ENCODE data around the gene SUV39H1. TPM values are rescaled to one million over a fixed set of nuclear protein-coding genes. Genes with fewer than 3 reads are reported as not detected.

The SUV39H1 gene
- total RNA-seq, 1 donor from 2014 or later = 0.21 TPM

GRCh38 chrX:48695534-48695896 is 1.0 kb upstream of the SUV39H1 start:
- TF ChIP-seq CTCF (IDR thresholded peaks at IDR 0.05) = no peak
- DNase-seq (ENCODE audit: low spot score in 2 of 2) = no peak
- Histone ChIP-seq H3K36me3 (peaks cover 3 to 8% of the 10 kb centered on the region in 2 donors), H3K4me1 (no peaks in the 10 kb centered on the region), H3K27me3 (no peaks in the 10 kb centered on the region), H3K4me3 (peak overlapping the region; percentile 77 to 88), H3K27ac (peak overlapping the region; percentile 87 to 92), H3K9me3 (no peaks in the 10 kb centered on the region)
- intact Hi-C loops (cut with DNase I) = loop anchor here (10.0 kb wide), 1 partner anchor 121 kb away; the partner anchor contains the start of gene RBM3

GRCh38 chrX:48695925-48696300 is 621 bp upstream of the SUV39H1 start:
- H3K4me3 ChIP-seq = peak overlapping the region; percentile 77 to 88
- no peak for DNase-seq (ENCODE audit: low spot score in 2 of 2)
- TF ChIP-seq CTCF (IDR thresholded peaks at IDR 0.05) = no peak
- H3K36me3 ChIP-seq = peaks cover 3 to 8% of the 10 kb centered on the region in 2 donors
- no peaks in the 10 kb centered on the region for H3K4me1 ChIP-seq
- intact Hi-C loops (cut with DNase I) = loop anchor here (1.0 to 10.0 kb wide), 6 partner anchors 20 to 573 kb away; partner anchors contain the start of genes PPP1R3F and RBM3
- H3K27ac ChIP-seq = peak overlapping the region; percentile 87 to 92
- H3K9me3 ChIP-seq = no peaks in the 10 kb centered on the region
- H3K27me3 ChIP-seq = no peaks in the 10 kb centered on the region

GRCh38 chrX:48696909-48697727 is 584 bp downstream of the SUV39H1 start:
- no peak for DNase-seq (ENCODE audit: low spot score in 2 of 2)
- intact Hi-C loops (cut with DNase I) = loop anchor here (1.0 to 10.0 kb wide), 6 partner anchors 21 to 572 kb away; partner anchors contain the start of genes PPP1R3F and RBM3

GRCh38 chrX:48698306-48698705 is 1.8 kb downstream of the SUV39H1 start:
- Histone ChIP-seq H3K27me3 (no peaks in the 10 kb centered on the region), H3K36me3 (peaks cover 3 to 8% of the 10 kb centered on the region in 2 donors), H3K4me1 (no peaks in the 10 kb centered on the region), H3K9me3 (no peaks in the 10 kb centered on the region), H3K27ac (no peak overlapping the region), H3K4me3 (no peak overlapping the region)
- TF ChIP-seq CTCF (IDR thresholded peaks at IDR 0.05) = no peak
- no peak for DNase-seq (ENCODE audit: low spot score in 2 of 2)
- intact Hi-C loops (cut with DNase I) = loop anchor here (10.0 kb wide), 1 partner anchor 124 kb away; the partner anchor contains the start of gene RBM3

More at GRCh38 chrX:48696909-48697727, 584 bp downstream of the SUV39H1 start:
- no peaks in the 10 kb centered on the region for H3K4me1 ChIP-seq
- H3K9me3 ChIP-seq = no peaks in the 10 kb centered on the region
- peaks cover 3 to 8% of the 10 kb centered on the region in 2 donors for H3K36me3 ChIP-seq
- no peaks in the 10 kb centered on the region for H3K27me3 ChIP-seq
- peak overlapping the region; percentile 45 to 92 for H3K27ac ChIP-seq
- peak overlapping the region; percentile 77 to 88 for H3K4me3 ChIP-seq
- no peak for TF ChIP-seq CTCF (IDR thresholded peaks at IDR 0.05)

GRCh38 chrX:48700246-48700645 is 3.7 kb downstream of the SUV39H1 start:
- no peak overlapping the region for H3K4me3 ChIP-seq
- intact Hi-C loops (cut with DNase I) = no loop called here
- no peak for DNase-seq (ENCODE audit: low spot score in 2 of 2)
- H3K9me3 ChIP-seq = no peaks in the 10 kb centered on the region
- H3K27ac ChIP-seq = no peak overlapping the region
- no peaks in the 10 kb centered on the region for H3K27me3 ChIP-seq
- H3K4me1 ChIP-seq = no peaks in the 10 kb centered on the region
- peaks cover 3 to 8% of the 10 kb centered on the region in 2 donors for H3K36me3 ChIP-seq
- no peak for TF ChIP-seq CTCF (IDR thresholded peaks at IDR 0.05)

Data from ascending aorta (tissue), 2 donors.